Measurements from ENCODE around the gene EIF2B2. TPM values are rescaled to one million over a fixed set of nuclear protein-coding genes. Genes with fewer than 3 reads are reported as not detected.

EIF2B2 gene
- total RNA-seq, 4 donors from 2014 or later = 42.9 to 55.4 (median 51.1) TPM

DNA sequence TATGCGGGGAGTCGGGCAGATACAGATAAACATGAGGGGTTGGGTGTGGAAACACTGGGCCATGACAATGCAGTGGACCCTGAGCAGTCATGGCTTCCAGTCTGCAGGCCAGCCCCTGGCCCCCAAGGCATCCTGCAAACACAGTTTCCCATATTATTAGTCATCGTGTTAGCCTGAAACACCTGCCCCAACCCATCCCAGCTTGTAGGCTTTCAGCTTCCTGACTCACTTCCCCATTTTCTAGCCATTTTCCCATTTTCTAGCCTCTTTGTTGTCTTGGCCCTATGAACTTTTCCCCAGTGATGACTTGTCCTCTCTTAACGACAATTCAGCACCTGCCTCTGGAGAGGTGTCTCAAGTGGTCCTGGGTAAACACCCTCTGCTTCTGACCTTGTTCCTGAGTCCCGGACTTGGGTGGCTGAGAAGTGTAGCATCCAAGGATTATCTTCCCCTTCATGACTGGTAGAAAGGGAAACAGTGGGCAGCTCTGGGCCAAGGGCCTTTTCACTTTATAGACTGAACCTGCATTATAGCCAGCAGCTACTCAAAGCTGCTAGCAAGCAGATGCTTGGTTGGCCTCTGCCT lies 43.0 kb upstream of the EIF2B2 start:
- H3K9me3 ChIP-seq = no peaks in the 10 kb centered on the region
- TF ChIP-seq, protein P1, sequence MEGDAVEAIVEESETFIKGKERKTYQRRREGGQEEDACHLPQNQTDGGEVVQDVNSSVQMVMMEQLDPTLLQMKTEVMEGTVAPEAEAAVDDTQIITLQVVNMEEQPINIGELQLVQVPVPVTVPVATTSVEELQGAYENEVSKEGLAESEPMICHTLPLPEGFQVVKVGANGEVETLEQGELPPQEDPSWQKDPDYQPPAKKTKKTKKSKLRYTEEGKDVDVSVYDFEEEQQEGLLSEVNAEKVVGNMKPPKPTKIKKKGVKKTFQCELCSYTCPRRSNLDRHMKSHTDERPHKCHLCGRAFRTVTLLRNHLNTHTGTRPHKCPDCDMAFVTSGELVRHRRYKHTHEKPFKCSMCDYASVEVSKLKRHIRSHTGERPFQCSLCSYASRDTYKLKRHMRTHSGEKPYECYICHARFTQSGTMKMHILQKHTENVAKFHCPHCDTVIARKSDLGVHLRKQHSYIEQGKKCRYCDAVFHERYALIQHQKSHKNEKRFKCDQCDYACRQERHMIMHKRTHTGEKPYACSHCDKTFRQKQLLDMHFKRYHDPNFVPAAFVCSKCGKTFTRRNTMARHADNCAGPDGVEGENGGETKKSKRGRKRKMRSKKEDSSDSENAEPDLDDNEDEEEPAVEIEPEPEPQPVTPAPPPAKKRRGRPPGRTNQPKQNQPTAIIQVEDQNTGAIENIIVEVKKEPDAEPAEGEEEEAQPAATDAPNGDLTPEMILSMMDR (IDR thresholded peaks at IDR 0.05) = no peak
- no peak for TF ChIP-seq EP300 (IDR thresholded peaks at IDR 0.05; ENCODE audit: low read depth)
- no peak for TF ChIP-seq POLR2A (IDR thresholded peaks at IDR 0.05)
- TF ChIP-seq POLR2AphosphoS5 (IDR thresholded peaks at IDR 0.05) = no peak
- no peak overlapping the region for H3K4me3 ChIP-seq
- in situ Hi-C loops (cut with MboI; ENCODE audit: low pct_ligation_motif_present in 1 of 4, low pct_unique_long_range_greater_than_20kb in 1 of 4, low sequenced_read_pairs in 3 of 4) = loop anchor here in 1 of 4 donors (10.0 kb wide), 1 partner anchor 125 kb away; no protein-coding TSS in a partner anchor
- DNase-seq = no peak
- peaks cover 6 to 10% (median 9%) of the 10 kb centered on the region in 4 donors for H3K4me1 ChIP-seq
- no peaks in the 10 kb centered on the region for H3K36me3 ChIP-seq
- H3K27me3 ChIP-seq = no peaks in the 10 kb centered on the region
- H3K27ac ChIP-seq = no peak overlapping the region
- intact Hi-C loops (cut with DNase I; ENCODE audit: low total_unique reads) = no loop called here
- 59 to 87% methylated on average over 2 to 5 of the region's 5 CpGs for WGBS, 2 donors (ENCODE audit: low coverage in 1 of 2)

GRCh38 chr14:74960736-74961135 lies 42.0 kb upstream of the EIF2B2 start:
- Histone ChIP-seq H3K4me1 (peaks cover 0 to 3% (median under 1%) of the 10 kb centered on the region in 4 donors), H3K9me3 (no peaks in the 10 kb centered on the region), H3K4me3 (no peak overlapping the region), H3K27me3 (no peaks in the 10 kb centered on the region), H3K27ac (no peak overlapping the region), H3K36me3 (no peaks in the 10 kb centered on the region)
- 93% methylated on average over 4 of the region's 4 CpGs; no CpG with 5 or more reads in 1 of the 2 donors for WGBS, 2 donors (ENCODE audit: low coverage in 1 of 2)
- no peak for DNase-seq
- in situ Hi-C loops (cut with MboI; ENCODE audit: low pct_ligation_motif_present in 1 of 4, low pct_unique_long_range_greater_than_20kb in 1 of 4, low sequenced_read_pairs in 3 of 4) = no loop called here
- TF ChIP-seq EP300 (IDR thresholded peaks at IDR 0.05; ENCODE audit: low read depth) (no peak), POLR2A (IDR thresholded peaks at IDR 0.05) (no peak), POLR2AphosphoS5 (IDR thresholded peaks at IDR 0.05) (no peak)
- TF ChIP-seq, protein P1 (IDR thresholded peaks at IDR 0.05) = no peak
- intact Hi-C loops (cut with DNase I; ENCODE audit: low total_unique reads) = no loop called here

GRCh38 chr14:74961238-74961911 lies 41.3 kb upstream of the EIF2B2 start:
- DNase-seq = no peak
- intact Hi-C loops (cut with DNase I; ENCODE audit: low total_unique reads) (no loop called here), in situ Hi-C loops (cut with MboI; ENCODE audit: low pct_ligation_motif_present in 1 of 4, low pct_unique_long_range_greater_than_20kb in 1 of 4, low sequenced_read_pairs in 3 of 4) (no loop called here)
- H3K27me3 ChIP-seq = no peaks in the 10 kb centered on the region
- 69 to 82% methylated on average over 2 to 5 of the region's 5 CpGs for WGBS, 2 donors (ENCODE audit: low coverage in 1 of 2)
- TF ChIP-seq POLR2AphosphoS5 (IDR thresholded peaks at IDR 0.05) (no peak), EP300 (IDR thresholded peaks at IDR 0.05; ENCODE audit: low read depth) (no peak), POLR2A (IDR thresholded peaks at IDR 0.05) (no peak)
- TF ChIP-seq, protein P1 (IDR thresholded peaks at IDR 0.05) = no peak
- no peaks in the 10 kb centered on the region for H3K4me1 ChIP-seq
- no peak overlapping the region for H3K4me3 ChIP-seq
- no peaks in the 10 kb centered on the region for H3K9me3 ChIP-seq
- no peaks in the 10 kb centered on the region for H3K36me3 ChIP-seq
- H3K27ac ChIP-seq = no peak overlapping the region

DNA sequence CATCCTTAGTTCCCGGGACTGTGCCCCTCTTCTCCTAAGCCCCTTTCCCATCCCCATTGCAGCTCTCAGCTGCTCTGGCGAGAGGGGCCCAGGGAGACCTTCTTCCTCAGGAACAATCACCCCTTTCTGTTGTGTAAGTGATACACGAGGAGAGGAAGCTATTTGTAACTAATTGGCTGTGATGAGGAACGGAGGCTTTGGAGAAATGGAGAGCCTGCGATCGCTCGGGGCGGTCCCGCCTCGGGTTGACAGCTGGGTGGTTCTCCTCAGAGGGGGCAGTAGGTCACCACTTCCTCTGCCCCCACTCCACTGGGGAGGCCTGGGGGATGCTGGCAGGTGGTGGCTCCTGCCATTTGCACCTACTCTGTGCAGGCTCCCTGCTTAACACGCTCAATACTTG lies 40.7 kb upstream of the EIF2B2 start:
- intact Hi-C loops (cut with DNase I; ENCODE audit: low total_unique reads) (no loop called here), in situ Hi-C loops (cut with MboI; ENCODE audit: low pct_ligation_motif_present in 1 of 4, low pct_unique_long_range_greater_than_20kb in 1 of 4, low sequenced_read_pairs in 3 of 4) (no loop called here)
- Histone ChIP-seq H3K27ac (no peak overlapping the region), H3K36me3 (no peaks in the 10 kb centered on the region), H3K4me3 (no peak overlapping the region), H3K27me3 (no peaks in the 10 kb centered on the region), H3K9me3 (no peaks in the 10 kb centered on the region), H3K4me1 (no peaks in the 10 kb centered on the region)
- TF ChIP-seq EP300 (IDR thresholded peaks at IDR 0.05; ENCODE audit: low read depth) = no peak
- no peak for TF ChIP-seq POLR2AphosphoS5 (IDR thresholded peaks at IDR 0.05)
- TF ChIP-seq POLR2A (IDR thresholded peaks at IDR 0.05) = no peak
- TF ChIP-seq, protein P1 (IDR thresholded peaks at IDR 0.05) = no peak
- WGBS, 2 donors (ENCODE audit: low coverage in 1 of 2) = 59 to 86% methylated on average over 3 to 10 of the region's 11 CpGs
- DNase-seq = no peak
